ENCODE measurements around the gene NDUFAF8. TPM values are rescaled to one million over a fixed set of nuclear protein-coding genes. Genes with fewer than 3 reads are reported as not detected.

NDUFAF8 gene
- total RNA-seq, 2 experiments from 2014 or later, result 129 to 165 TPM

DNA sequence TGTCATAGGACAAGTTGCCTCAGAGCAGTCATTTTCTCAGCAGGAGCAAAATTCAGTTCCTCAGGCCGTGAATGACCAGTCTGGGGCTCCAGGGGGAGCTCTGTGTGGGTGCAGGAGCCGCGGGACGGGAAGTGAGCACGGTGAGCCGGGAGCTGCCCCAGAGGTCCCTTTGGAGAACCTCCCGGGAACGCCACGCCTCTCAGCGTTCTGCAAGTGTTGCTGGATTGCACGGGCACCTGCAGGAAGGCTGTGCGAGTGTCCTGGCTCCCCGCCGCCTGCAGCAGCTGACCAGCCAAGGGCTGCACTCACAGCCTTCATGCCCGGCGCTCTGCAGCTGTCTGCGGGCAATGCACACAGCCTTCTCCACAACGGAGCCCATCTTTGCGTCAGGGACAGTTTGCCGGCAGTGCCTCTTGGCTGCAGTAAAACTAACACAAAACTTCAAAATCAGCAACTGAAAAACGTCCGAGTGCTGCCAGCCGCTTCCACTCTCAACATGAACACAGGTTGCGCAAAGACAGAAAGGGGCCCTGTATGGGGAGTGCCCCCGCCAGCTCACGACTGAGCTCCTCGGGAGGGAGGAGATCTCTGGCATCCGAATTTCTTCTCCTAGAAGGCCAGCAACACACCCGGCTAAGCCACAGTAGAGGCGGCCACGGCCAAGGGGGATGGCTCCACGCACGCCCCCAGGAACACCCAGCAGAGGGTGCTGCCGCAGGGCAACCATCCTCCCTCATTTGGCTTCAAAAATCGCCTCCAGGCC is 16.0 kb downstream of the NDUFAF8 start:
- H3K4me1 ChIP-seq (ENCODE audit: insufficient read depth, low read length, poor library complexity, severe bottlenecking), result peaks cover 32% of the 10 kb centered on the region
- no peak for TF ChIP-seq EZH2phosphoT487 (IDR thresholded peaks at IDR 0.05; ENCODE audit: borderline replicate concordance, low read depth, low read length)
- TF ChIP-seq, protein P1, sequence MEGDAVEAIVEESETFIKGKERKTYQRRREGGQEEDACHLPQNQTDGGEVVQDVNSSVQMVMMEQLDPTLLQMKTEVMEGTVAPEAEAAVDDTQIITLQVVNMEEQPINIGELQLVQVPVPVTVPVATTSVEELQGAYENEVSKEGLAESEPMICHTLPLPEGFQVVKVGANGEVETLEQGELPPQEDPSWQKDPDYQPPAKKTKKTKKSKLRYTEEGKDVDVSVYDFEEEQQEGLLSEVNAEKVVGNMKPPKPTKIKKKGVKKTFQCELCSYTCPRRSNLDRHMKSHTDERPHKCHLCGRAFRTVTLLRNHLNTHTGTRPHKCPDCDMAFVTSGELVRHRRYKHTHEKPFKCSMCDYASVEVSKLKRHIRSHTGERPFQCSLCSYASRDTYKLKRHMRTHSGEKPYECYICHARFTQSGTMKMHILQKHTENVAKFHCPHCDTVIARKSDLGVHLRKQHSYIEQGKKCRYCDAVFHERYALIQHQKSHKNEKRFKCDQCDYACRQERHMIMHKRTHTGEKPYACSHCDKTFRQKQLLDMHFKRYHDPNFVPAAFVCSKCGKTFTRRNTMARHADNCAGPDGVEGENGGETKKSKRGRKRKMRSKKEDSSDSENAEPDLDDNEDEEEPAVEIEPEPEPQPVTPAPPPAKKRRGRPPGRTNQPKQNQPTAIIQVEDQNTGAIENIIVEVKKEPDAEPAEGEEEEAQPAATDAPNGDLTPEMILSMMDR (conservative IDR thresholded peaks at IDR 0.05; ENCODE audit: low read length), result peak; percentile 59
- intact Hi-C loops (cut with micrococcal nuclease; ENCODE audit: unreplicated experiment), result no loop called here
- H3K9me3 ChIP-seq (ENCODE audit: low read length), result no peaks in the 10 kb centered on the region
- no peak overlapping the region for H2AFZ ChIP-seq (ENCODE audit: low read length)
- ChIA-PET POLR2A (no interaction called here), CTCF (ENCODE audit: unreplicated experiment) (no interaction called here)
- no peak for DNase-seq (ENCODE audit: low spot score)
- peaks cover 25% of the 10 kb centered on the region for H3K36me3 ChIP-seq (ENCODE audit: insufficient read depth, low read length)
- no peaks in the 10 kb centered on the region for H3K9me2 ChIP-seq (ENCODE audit: insufficient read depth, low read length)
- no peak overlapping the region for H3K27ac ChIP-seq (ENCODE audit: low read depth, low read length, poor library complexity, severe bottlenecking)
- H4K20me1 ChIP-seq (ENCODE audit: insufficient read depth, low read length), result no peaks in the 10 kb centered on the region
- BruUV-seq (replicated peaks), result no TSS peak
- H3K4me2 ChIP-seq (ENCODE audit: low read length), result no peak overlapping the region
- H3K4me3 ChIP-seq (ENCODE audit: low read depth, low read length, poor library complexity, severe bottlenecking), result no peak overlapping the region
- no peaks in the 10 kb centered on the region for H3K79me2 ChIP-seq (ENCODE audit: insufficient read depth, low read depth, low read length)

DNA sequence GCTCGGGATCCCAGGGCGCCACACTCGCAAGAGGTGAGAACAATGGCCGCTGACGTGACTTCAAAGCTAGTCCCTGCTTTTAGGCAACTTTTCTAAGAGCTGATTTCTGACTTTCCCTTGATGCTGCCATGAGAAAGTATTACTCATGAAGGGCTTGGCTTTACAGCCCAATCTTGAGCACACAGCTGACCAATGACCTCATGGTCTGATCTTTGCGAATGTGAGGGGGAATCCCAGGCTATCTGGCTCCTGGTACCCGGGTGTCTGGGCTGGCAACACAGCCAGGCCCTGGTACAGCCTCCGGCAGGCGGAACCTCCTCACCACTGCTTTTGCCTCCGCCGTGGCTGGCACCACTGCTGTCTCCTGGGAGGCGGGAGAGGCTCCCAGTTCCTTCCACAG is 17.5 kb downstream of the NDUFAF8 start:
- H4K20me1 ChIP-seq (ENCODE audit: insufficient read depth, low read length), result no peaks in the 10 kb centered on the region
- BruUV-seq (replicated peaks), result no TSS peak
- H2AFZ ChIP-seq (ENCODE audit: low read length), result no peak overlapping the region
- H3K36me3 ChIP-seq (ENCODE audit: insufficient read depth, low read length), result peaks cover 24% of the 10 kb centered on the region; the same call in 1 of the 2 replicates
- H3K27ac ChIP-seq (ENCODE audit: low read depth, low read length, poor library complexity, severe bottlenecking), result no peak overlapping the region
- H3K4me1 ChIP-seq (ENCODE audit: insufficient read depth, low read length, poor library complexity, severe bottlenecking), result peaks cover 17% of the 10 kb centered on the region
- H3K4me2 ChIP-seq (ENCODE audit: low read length), result no peak overlapping the region
- H3K4me3 ChIP-seq (ENCODE audit: low read depth, low read length, poor library complexity, severe bottlenecking), result no peak overlapping the region
- H3K79me2 ChIP-seq (ENCODE audit: insufficient read depth, low read depth, low read length), result no peaks in the 10 kb centered on the region
- H3K9me2 ChIP-seq (ENCODE audit: insufficient read depth, low read length), result no peaks in the 10 kb centered on the region
- ChIA-PET POLR2A (no interaction called here), CTCF (ENCODE audit: unreplicated experiment) (no interaction called here)
- DNase-seq (ENCODE audit: low spot score), result no peak
- TF ChIP-seq, protein P1 (conservative IDR thresholded peaks at IDR 0.05; ENCODE audit: low read length), result no peak
- TF ChIP-seq EZH2phosphoT487 (IDR thresholded peaks at IDR 0.05; ENCODE audit: borderline replicate concordance, low read depth, low read length), result no peak
- intact Hi-C loops (cut with micrococcal nuclease; ENCODE audit: unreplicated experiment), result no loop called here
- H3K9me3 ChIP-seq (ENCODE audit: low read length), result no peaks in the 10 kb centered on the region

DNA sequence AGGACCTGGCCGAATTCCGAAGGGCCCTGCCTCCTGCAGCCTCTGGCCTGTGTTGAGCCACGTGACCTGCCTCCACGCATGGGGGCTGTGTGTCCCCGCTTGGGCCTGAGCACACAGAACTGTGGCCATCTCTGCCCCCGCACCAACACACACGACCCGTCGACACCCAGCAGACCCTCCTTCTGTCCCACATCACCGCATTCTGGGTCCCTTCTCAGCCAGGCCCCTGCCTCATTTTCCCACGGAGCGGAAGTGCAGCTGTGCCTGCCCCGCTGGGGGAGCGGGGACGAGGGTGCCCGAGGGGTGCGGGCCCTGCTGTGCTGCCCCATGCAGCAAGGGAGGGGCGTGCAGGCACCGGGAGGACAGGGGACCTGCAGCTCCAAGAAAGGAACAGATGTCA is 18.4 kb downstream of the NDUFAF8 start:
- H4K20me1 ChIP-seq (ENCODE audit: insufficient read depth, low read length), result no peaks in the 10 kb centered on the region
- H3K4me3 ChIP-seq (ENCODE audit: low read depth, low read length, poor library complexity, severe bottlenecking), result no peak overlapping the region
- H3K27ac ChIP-seq (ENCODE audit: low read depth, low read length, poor library complexity, severe bottlenecking), result no peak overlapping the region
- no TSS peak for BruUV-seq (replicated peaks)
- H3K4me1 ChIP-seq (ENCODE audit: insufficient read depth, low read length, poor library complexity, severe bottlenecking), result peaks cover 8% of the 10 kb centered on the region
- no peak for TF ChIP-seq EZH2phosphoT487 (IDR thresholded peaks at IDR 0.05; ENCODE audit: borderline replicate concordance, low read depth, low read length)
- TF ChIP-seq, protein P1 (conservative IDR thresholded peaks at IDR 0.05; ENCODE audit: low read length), result no peak
- H3K4me2 ChIP-seq (ENCODE audit: low read length), result no peak overlapping the region
- no peak for DNase-seq (ENCODE audit: low spot score)
- intact Hi-C loops (cut with micrococcal nuclease; ENCODE audit: unreplicated experiment), result no loop called here
- peaks cover 24% of the 10 kb centered on the region; the same call in 1 of the 2 replicates for H3K36me3 ChIP-seq (ENCODE audit: insufficient read depth, low read length)
- H3K9me2 ChIP-seq (ENCODE audit: insufficient read depth, low read length), result no peaks in the 10 kb centered on the region
- H3K9me3 ChIP-seq (ENCODE audit: low read length), result no peaks in the 10 kb centered on the region
- ChIA-PET CTCF (ENCODE audit: unreplicated experiment) (no interaction called here), POLR2A (no interaction called here)
- H2AFZ ChIP-seq (ENCODE audit: low read length), result no peak overlapping the region
- H3K79me2 ChIP-seq (ENCODE audit: insufficient read depth, low read depth, low read length), result no peaks in the 10 kb centered on the region
